Mucosa of stomach (tissue), 1 donor: ENCODE results near the gene SLC25A39.
"Not testable (repeated sequence)": the region's sequence is repeated elsewhere in the genome, so short reads cannot be mapped to it uniquely, and the experiment has no call there.

ENCODE experiments used
- H3K27me3 ChIP-seq: one replicate; pipeline ENCODE4 v1.7.0; 2013; ENCODE audit warnings: mild to moderate bottlenecking, low read length; ENCODE audit not compliant: control insufficient read depth, insufficient read depth
- H3K36me3 ChIP-seq: one replicate; pipeline ENCODE4 v1.7.0; 2013; ENCODE audit warnings: low read length; ENCODE audit not compliant: control insufficient read depth, insufficient read depth
- H3K4me1 ChIP-seq: one replicate; pipeline ENCODE4 v1.7.0; 2013; ENCODE audit warnings: mild to moderate bottlenecking, low read length; ENCODE audit not compliant: control insufficient read depth, insufficient read depth
- H3K4me3 ChIP-seq: one replicate; pipeline ENCODE4 v1.7.0; 2013; ENCODE audit warnings: low read length
- H3K9ac ChIP-seq: one replicate; pipeline ENCODE4 v1.7.0; 2013; ENCODE audit warnings: mild to moderate bottlenecking, low read length, moderate library complexity
- H3K9me3 ChIP-seq: one replicate; pipeline ENCODE4 v1.7.0; 2013; ENCODE audit warnings: mild to moderate bottlenecking, low read length, moderate library complexity; ENCODE audit not compliant: control insufficient read depth
- donor health status: Pancreatic carcinoma.

SLC25A39 gene

DNA sequence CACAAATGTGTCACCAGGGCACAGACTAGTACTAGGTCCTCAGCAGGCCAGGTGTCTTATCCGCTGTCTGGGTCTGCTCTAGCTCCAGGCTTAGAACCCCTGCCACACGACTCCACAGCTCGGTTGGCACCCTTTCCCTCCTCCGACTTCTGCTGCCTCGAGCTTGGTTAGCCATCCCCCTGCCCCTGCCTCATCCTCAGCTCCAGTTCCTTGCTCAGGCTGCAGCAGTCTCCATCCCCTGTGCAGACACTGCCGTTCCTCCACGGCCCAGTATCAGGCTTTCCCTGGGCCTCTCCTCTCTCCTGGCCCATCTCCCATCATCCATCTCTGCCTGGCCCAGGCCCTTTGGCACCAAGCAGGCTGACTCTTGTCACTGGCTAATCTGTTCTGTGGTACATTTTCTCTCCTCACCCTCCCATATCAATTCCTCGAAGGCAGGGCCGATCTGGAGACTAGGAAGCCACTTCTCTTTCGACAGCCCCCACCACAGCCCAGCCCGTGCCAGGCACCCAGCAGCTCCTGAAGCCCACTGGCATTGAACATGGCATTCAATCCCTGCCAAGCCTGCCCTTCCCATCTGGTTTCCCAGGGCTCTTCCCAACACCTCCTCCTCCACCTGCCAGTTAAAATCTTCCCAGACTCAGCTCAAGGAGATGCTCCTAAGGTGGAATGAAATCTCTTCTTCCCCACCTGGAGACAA, 19.0 kb upstream of the SLC25A39 start:
- H3K4me3 ChIP-seq: no peak overlapping the region
- H3K4me1 ChIP-seq: peaks cover 15% of the 10 kb centered on the region
- H3K36me3 ChIP-seq: no peaks in the 10 kb centered on the region
- no peak overlapping the region for H3K9ac ChIP-seq
- H3K27me3 ChIP-seq: no peaks in the 10 kb centered on the region
- no peaks in the 10 kb centered on the region for H3K9me3 ChIP-seq

DNA sequence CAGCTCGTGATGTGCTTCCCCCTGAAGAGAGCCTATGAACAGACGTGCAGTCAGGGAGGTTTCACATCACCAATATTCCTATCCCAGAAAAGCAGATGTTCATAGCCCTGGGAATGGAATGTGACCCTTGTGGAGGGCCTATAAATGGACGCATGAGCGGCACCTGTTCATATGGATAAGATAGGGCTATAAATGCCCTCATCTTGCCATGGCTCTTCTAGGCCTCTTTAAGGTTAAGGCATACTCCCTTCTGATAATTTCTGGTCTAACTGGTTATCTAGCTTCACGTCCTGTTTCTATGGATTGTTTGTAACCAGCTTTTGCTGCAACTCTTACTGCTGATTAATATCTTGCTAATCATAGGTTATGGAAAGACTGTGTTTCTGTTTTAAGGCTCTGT, 15.9 kb upstream of the SLC25A39 start:
- H3K4me1 ChIP-seq, H3K27me3 ChIP-seq, H3K36me3 ChIP-seq, H3K9me3 ChIP-seq, H3K9ac ChIP-seq, H3K4me3 ChIP-seq: not testable (repeated sequence)

DNA sequence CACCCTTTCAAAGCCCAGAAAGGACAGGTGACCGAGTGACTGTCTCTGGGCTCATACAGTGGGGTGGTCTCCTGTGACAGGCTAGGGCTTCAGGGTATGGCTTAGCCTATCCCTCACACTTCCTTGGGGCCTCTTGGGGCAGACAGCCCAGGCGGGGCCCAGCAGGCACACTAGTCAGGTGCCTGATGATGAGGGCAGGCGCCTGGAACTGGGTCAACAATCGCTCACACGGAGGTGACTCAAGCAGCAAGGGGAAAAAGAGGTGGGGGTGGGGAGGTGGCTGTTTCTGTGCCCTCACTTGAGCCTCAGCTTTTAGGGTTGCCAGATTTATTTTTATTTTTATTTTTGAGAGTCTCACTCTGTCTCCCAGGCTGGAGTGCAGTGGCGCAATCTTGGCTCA, 14.1 kb upstream of the SLC25A39 start:
- Histone ChIP-seq H3K36me3 (no peaks in the 10 kb centered on the region), H3K9ac (no peak overlapping the region), H3K9me3 (no peaks in the 10 kb centered on the region), H3K4me3 (no peak overlapping the region), H3K4me1 (no peaks in the 10 kb centered on the region), H3K27me3 (peaks cover 3% of the 10 kb centered on the region)

DNA sequence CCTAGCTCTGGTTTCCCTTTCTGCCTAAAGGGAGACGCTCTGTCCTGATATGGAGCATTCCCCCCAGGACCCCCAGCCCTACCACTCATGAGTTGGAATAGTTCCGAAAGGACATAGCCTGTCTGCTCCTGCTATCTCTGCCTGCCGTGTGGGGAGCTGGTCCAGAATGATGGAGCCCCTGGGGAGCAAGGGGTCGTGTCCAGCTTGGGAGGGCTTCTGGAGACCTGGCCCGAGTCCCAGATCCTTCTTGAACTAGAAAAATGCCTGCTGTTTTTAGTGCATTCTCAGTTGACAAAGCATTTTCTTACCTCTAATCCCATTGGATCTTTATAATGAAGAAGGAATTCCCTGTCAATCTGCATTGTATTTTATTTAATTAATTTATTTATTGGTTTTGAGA, 11.3 kb upstream of the SLC25A39 start:
- H3K4me1 ChIP-seq: peaks cover 4% of the 10 kb centered on the region

DNA sequence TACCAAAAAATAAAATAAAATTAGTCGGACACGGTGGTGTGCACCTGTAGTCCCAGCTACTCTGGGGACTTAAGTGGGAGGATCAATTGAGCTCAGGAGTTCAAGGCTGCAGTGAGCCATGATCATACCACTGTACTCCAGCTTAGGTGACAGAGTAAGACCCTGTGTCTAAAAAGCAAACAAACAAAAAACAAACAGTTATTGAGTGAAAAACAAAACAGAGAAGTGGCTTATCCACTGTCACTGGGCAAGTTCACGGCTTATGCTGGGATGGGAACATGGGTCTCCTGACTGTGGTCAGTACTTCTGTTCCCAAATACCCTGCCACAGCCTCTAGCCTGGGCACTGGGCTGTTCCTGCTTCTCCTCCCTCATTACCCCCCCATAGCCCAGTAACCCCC, 10.9 kb upstream of the SLC25A39 start:
- Histone ChIP-seq H3K36me3 (no peaks in the 10 kb centered on the region), H3K9ac (no peak overlapping the region), H3K27me3 (peaks cover 3% of the 10 kb centered on the region), H3K4me3 (no peak overlapping the region), H3K4me1 (peaks cover 4% of the 10 kb centered on the region), H3K9me3 (no peaks in the 10 kb centered on the region)

More for the DNA sequence above, 11.3 kb upstream of the SLC25A39 start:
- Histone ChIP-seq H3K36me3 (no peaks in the 10 kb centered on the region), H3K9me3 (no peaks in the 10 kb centered on the region), H3K4me3 (no peak overlapping the region), H3K27me3 (peaks cover 3% of the 10 kb centered on the region), H3K9ac (no peak overlapping the region)

DNA sequence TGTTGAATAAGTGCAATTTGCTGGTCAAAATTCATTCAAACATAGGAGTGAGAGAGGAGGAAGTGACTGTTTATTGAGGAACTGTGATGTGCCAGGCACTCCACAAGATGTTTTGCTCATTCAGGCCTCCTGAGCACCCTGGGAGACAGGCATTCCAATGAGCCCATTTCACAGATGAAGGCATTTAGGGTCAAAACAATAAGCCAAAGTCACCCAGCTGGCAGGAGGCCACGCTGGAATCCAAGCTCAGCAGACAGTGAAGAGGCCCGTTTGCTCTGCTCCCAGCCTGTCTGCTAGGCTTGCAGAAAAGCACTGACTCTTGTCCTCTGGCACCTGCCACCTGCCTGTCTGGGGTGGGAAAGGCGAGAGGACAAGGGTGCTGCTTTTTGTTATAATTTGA, 10.1 kb upstream of the SLC25A39 start:
- no peak overlapping the region for H3K4me3 ChIP-seq
- peaks cover 3% of the 10 kb centered on the region for H3K27me3 ChIP-seq
- no peaks in the 10 kb centered on the region for H3K36me3 ChIP-seq
- H3K4me1 ChIP-seq: peaks cover 4% of the 10 kb centered on the region
- no peaks in the 10 kb centered on the region for H3K9me3 ChIP-seq
- H3K9ac ChIP-seq: no peak overlapping the region

DNA sequence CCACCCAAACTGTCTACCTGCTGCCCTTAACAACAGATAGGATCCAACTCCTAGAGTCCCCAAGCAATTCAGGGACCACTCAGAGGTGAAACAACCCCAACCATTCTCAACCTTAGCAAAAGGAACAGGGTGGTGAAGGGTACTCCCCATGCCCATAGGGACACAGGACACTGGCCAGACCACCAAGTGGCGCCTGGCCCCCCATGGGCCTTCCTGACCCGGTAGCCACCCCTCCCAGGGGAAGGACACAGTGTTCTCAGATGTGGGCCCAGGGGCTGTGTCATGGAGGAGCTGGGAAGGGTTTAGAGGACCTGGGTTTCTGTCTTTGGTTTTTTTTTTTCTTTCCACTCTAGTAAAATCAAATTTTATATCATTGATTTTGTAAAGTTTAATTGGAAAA, 9.7 kb upstream of the SLC25A39 start:
- Histone ChIP-seq H3K9ac (no peak overlapping the region), H3K9me3 (no peaks in the 10 kb centered on the region), H3K4me1 (peaks cover 4% of the 10 kb centered on the region), H3K27me3 (peaks cover 3% of the 10 kb centered on the region), H3K4me3 (no peak overlapping the region), H3K36me3 (no peaks in the 10 kb centered on the region)

DNA sequence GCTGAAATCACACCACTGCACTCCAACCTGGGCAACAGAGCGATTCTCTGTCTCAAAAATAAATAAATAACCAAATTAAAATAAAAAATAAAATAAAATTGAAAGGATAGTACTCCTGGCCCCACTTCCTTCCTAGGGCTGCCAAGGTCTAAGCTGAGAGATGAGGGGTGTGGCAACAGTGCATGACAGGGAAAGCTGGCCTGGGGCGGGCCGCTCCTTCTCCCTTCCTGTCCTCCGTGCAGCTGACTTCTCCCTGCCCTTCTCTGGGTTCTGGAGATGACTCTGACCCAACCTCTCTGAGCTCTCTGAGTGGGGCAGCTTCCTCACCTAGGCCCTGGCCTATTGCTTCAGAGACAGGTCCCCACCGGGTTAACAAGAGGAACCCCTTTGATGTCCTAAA, 8.7 kb upstream of the SLC25A39 start:
- no peaks in the 10 kb centered on the region for H3K36me3 ChIP-seq
- H3K27me3 ChIP-seq: peaks cover 3% of the 10 kb centered on the region
- no peak overlapping the region for H3K4me3 ChIP-seq
- peaks cover 4% of the 10 kb centered on the region for H3K4me1 ChIP-seq
- H3K9me3 ChIP-seq: no peaks in the 10 kb centered on the region
- H3K9ac ChIP-seq: no peak overlapping the region

DNA sequence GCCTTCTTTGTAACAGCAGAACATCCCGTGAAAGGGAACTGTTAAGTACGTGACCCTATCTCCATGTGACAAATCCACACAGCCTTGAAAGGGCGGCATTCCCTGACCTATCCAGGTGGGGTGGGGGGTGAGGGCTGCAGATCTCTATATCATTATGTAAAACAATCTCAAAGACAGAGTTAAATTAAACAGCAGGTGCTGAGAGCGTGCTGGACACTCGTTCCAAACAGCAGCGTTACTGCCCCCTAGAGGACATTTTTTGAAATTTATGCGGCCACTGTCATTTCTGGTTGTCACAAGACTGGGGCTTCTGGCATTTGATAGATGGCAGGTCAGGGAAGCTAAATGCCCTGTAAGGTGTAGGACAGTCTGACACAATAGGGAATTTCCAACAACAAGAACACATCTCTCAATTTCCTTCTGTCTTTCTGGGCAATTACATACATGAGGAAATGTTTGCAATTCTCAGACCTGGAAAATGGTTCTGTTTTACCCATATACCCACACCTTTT, 6.7 kb upstream of the SLC25A39 start:
- Histone ChIP-seq H3K27me3 (peaks cover 3% of the 10 kb centered on the region), H3K9me3 (no peaks in the 10 kb centered on the region), H3K4me1 (peaks cover 9% of the 10 kb centered on the region), H3K36me3 (no peaks in the 10 kb centered on the region), H3K9ac (no peak overlapping the region), H3K4me3 (no peak overlapping the region)

DNA sequence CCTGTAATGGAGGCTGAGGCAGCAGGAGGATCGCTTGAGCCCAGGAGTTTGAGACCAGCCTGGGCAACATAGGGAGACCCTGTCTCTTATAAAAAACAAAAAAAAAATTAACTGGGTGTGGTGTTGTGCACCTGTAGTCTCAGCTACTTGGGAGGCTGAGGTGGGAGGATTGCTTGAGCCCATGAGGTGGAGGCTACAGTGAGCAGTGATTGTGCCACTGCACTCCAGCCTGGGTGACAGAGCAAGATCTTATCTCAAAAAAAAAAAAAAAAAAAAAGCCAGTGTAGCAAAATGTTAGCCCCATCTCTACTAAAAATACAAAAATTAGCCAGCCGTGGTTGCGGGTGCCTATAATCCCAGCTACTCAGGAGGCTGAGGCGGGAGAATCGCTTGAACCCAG, 5.6 kb upstream of the SLC25A39 start:
- H3K9ac ChIP-seq, H3K9me3 ChIP-seq, H3K36me3 ChIP-seq, H3K27me3 ChIP-seq, H3K4me1 ChIP-seq, H3K4me3 ChIP-seq: not testable (repeated sequence)

DNA sequence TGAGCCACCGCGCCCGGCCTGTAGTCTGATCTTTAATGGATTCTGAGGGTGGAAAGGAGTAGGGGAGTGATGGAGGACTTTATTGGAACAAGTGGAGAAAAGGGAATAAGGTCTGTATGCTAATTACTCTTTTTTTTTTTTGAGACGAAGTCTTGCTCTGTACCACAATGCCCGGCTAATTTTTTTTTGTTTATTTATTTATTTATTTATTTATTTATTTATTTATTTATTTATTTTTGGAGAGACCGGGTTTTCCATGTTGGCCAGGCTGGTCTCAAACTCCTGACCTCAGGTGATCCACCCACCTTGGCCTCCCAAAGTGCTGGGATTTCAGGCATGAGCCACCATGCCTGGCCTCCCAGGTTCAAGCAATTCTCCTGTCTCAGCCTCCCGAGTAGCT, 4.9 kb upstream of the SLC25A39 start:
- H3K9me3 ChIP-seq, H3K9ac ChIP-seq, H3K27me3 ChIP-seq, H3K4me3 ChIP-seq, H3K36me3 ChIP-seq: not testable (repeated sequence)
- H3K4me1 ChIP-seq: peaks cover 12% of the 10 kb centered on the region

DNA sequence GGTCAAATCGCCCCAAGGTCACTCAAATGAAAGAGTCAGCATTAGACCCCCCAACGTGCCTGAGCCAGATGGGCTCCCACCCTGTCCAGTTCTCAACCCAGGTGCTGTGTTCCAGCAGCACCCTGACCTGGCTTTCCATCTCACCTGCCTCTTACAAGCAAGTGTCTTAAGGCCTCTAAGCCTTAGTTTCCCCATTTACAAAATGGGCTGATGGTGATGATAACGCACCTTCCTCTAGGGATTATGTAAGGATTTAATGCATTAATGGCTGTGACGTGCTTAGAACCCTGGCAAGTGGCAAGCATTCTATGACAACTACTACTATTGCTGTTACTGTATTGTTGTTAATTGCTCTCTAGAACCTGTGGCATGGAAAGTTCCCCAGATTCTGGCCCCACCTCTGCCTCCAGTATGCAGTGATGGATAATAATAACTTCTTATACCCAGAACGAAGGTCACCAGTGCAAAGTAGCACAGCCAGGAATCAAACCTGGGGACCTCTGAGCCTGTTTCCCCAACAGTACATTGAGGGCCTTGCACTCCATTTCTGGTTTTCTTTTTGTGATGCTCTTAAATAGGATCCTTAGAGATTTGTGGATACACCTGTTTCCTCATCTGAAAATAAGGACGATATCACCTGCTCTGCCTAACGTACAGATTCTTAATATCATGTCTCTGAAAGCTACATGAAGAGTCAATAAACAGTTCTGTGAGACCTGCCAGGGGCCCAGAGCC, 3.3 kb upstream of the SLC25A39 start:
- Histone ChIP-seq H3K9ac (no peak overlapping the region), H3K4me3 (no peak overlapping the region), H3K9me3 (no peaks in the 10 kb centered on the region), H3K4me1 (peaks cover 17% of the 10 kb centered on the region), H3K27me3 (no peaks in the 10 kb centered on the region), H3K36me3 (no peaks in the 10 kb centered on the region)
